ENCODE data around the gene OBSL1. TPM values are rescaled to one million over a fixed set of nuclear protein-coding genes. Genes with fewer than 3 reads are reported as not detected.

Gene OBSL1
- total and polyA plus RNA-seq, 5 donors from 2014 or later = 0.57 TPM; not detected in 4

DNA sequence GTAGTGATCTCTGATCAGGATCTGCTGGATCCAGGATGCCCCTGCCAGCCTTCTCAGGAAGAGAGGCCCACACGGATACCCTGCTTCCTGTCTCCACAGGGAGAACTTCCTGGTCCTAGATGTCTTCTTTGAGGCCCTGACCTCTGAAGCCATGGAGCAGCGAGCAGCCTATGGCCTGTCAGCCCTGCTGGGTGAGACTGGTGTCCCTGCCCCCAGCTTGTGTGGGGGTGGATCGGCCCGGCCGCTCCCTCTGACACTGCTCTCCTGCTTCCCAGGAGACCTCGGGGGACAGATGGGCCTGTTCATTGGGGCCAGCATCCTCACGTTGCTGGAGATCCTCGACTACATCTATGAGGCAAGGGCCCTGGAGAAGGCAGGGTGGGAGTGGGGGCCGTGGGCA is 34.4 kb downstream of the OBSL1 start:
- peaks cover 3% of the 10 kb centered on the region for H3K4me1 ChIP-seq (ENCODE audit: control insufficient read depth, insufficient read depth, low read length, poor library complexity, severe bottlenecking)
- Mint-ChIP-seq H3K27ac (no peak overlapping the region), H3K9me3 (peaks cover 0 to 2% (median 0%) of the 10 kb centered on the region in 7 donors), H3K36me3 (no peaks in the 10 kb centered on the region), H3K4me3 (no peak overlapping the region), H3K27me3 (peaks cover 5% of the 10 kb centered on the region), H3K4me1 (peaks cover 0 to 13% (median 5%) of the 10 kb centered on the region in 4 donors)
- no peaks in the 10 kb centered on the region for H3K9me3 ChIP-seq (ENCODE audit: control insufficient read depth in 2 of 2, low read length in 2 of 2)
- H3K27ac ChIP-seq (ENCODE audit: insufficient read depth, low read length, poor library complexity, severe bottlenecking) = no peak overlapping the region
- H3K36me3 ChIP-seq (ENCODE audit: control insufficient read depth, insufficient read depth, low read length) = no peaks in the 10 kb centered on the region
- H3K27me3 ChIP-seq (ENCODE audit: control insufficient read depth, insufficient read depth, low read length) = peaks cover 2% of the 10 kb centered on the region
- H3K4me3 ChIP-seq (ENCODE audit: low read depth, low read length) = no peak overlapping the region
- no peak for ATAC-seq (ENCODE audit: low read depth in 2 of 2)
- no peak for DNase-seq

- peaks cover 2% of the 10 kb centered on the region for H3K27me3 ChIP-seq (ENCODE audit: control insufficient read depth, insufficient read depth, low read length)
- ATAC-seq (ENCODE audit: low read depth in 2 of 2) (no peak), DNase-seq (no peak)
- Mint-ChIP-seq H3K4me1 (peaks cover 0 to 8% (median 3%) of the 10 kb centered on the region in 4 donors), H3K27me3 (peaks cover 10% of the 10 kb centered on the region), H3K27ac (no peak overlapping the region), H3K9me3 (peaks cover 0 to 2% (median 0%) of the 10 kb centered on the region in 7 donors), H3K4me3 (no peak overlapping the region), H3K36me3 (no peaks in the 10 kb centered on the region)
- no peaks in the 10 kb centered on the region for H3K4me1 ChIP-seq (ENCODE audit: control insufficient read depth, insufficient read depth, low read length, poor library complexity, severe bottlenecking)
- no peaks in the 10 kb centered on the region for H3K9me3 ChIP-seq (ENCODE audit: control insufficient read depth in 2 of 2, low read length in 2 of 2)
- no peaks in the 10 kb centered on the region for H3K36me3 ChIP-seq (ENCODE audit: control insufficient read depth, insufficient read depth, low read length)
- H3K4me3 ChIP-seq (ENCODE audit: low read depth, low read length) = no peak overlapping the region
- H3K27ac ChIP-seq (ENCODE audit: insufficient read depth, low read length, poor library complexity, severe bottlenecking) = no peak overlapping the region
Observed at GRCh38 chr2:219536425-219536824, 34.9 kb downstream of the OBSL1 start.

GRCh38 chr2:219533930-219534661 is 37.2 kb downstream of the OBSL1 start:
- DNase-seq (no peak), ATAC-seq (ENCODE audit: low read depth in 2 of 2) (no peak)
- H3K9me3 ChIP-seq (ENCODE audit: control insufficient read depth in 2 of 2, low read length in 2 of 2) = no peaks in the 10 kb centered on the region
- Mint-ChIP-seq H3K27me3 (peaks cover 24% of the 10 kb centered on the region), H3K4me3 (no peak overlapping the region), H3K9me3 (peaks cover 0 to 3% (median 0%) of the 10 kb centered on the region in 7 donors), H3K36me3 (no peaks in the 10 kb centered on the region), H3K4me1 (peaks cover 0 to 4% (median 0%) of the 10 kb centered on the region in 4 donors), H3K27ac (peak overlapping the region in 2 of 3 donors; percentile 24 to 71)
- no peaks in the 10 kb centered on the region for H3K4me1 ChIP-seq (ENCODE audit: control insufficient read depth, insufficient read depth, low read length, poor library complexity, severe bottlenecking)
- no peaks in the 10 kb centered on the region for H3K36me3 ChIP-seq (ENCODE audit: control insufficient read depth, insufficient read depth, low read length)
- H3K27me3 ChIP-seq (ENCODE audit: control insufficient read depth, insufficient read depth, low read length) = peaks cover 7% of the 10 kb centered on the region
- no peak overlapping the region for H3K4me3 ChIP-seq (ENCODE audit: low read depth, low read length)
- H3K27ac ChIP-seq (ENCODE audit: insufficient read depth, low read length, poor library complexity, severe bottlenecking) = no peak overlapping the region

- Mint-ChIP-seq H3K4me3 (no peak overlapping the region), H3K27me3 (peaks cover 42% of the 10 kb centered on the region), H3K36me3 (no peaks in the 10 kb centered on the region), H3K27ac (no peak overlapping the region), H3K4me1 (peaks cover 0 to 4% (median 0%) of the 10 kb centered on the region in 4 donors), H3K9me3 (peaks cover 0 to 3% (median 0%) of the 10 kb centered on the region in 7 donors)
- ATAC-seq (ENCODE audit: low read depth in 2 of 2) (no peak), DNase-seq (no peak)
- Histone ChIP-seq H3K27me3 (ENCODE audit: control insufficient read depth, insufficient read depth, low read length) (peaks cover 14% of the 10 kb centered on the region), H3K9me3 (ENCODE audit: control insufficient read depth in 2 of 2, low read length in 2 of 2) (no peaks in the 10 kb centered on the region), H3K27ac (ENCODE audit: insufficient read depth, low read length, poor library complexity, severe bottlenecking) (no peak overlapping the region), H3K4me1 (ENCODE audit: control insufficient read depth, insufficient read depth, low read length, poor library complexity, severe bottlenecking) (no peaks in the 10 kb centered on the region), H3K4me3 (ENCODE audit: low read depth, low read length) (no peak overlapping the region), H3K36me3 (ENCODE audit: control insufficient read depth, insufficient read depth, low read length) (no peaks in the 10 kb centered on the region)
Observed at GRCh38 chr2:219532378-219532649, 39.0 kb downstream of the OBSL1 start.

GRCh38 chr2:219531639-219532377 is 39.5 kb downstream of the OBSL1 start:
- Histone ChIP-seq H3K4me1 (ENCODE audit: control insufficient read depth, insufficient read depth, low read length, poor library complexity, severe bottlenecking) (no peaks in the 10 kb centered on the region), H3K27me3 (ENCODE audit: control insufficient read depth, insufficient read depth, low read length) (peaks cover 14% of the 10 kb centered on the region), H3K27ac (ENCODE audit: insufficient read depth, low read length, poor library complexity, severe bottlenecking) (no peak overlapping the region), H3K4me3 (ENCODE audit: low read depth, low read length) (no peak overlapping the region), H3K9me3 (ENCODE audit: control insufficient read depth in 2 of 2, low read length in 2 of 2) (no peaks in the 10 kb centered on the region), H3K36me3 (ENCODE audit: control insufficient read depth, insufficient read depth, low read length) (no peaks in the 10 kb centered on the region)
- H3K9me3 Mint-ChIP-seq = peaks cover 0 to 3% (median 0%) of the 10 kb centered on the region in 7 donors
- no peak overlapping the region for H3K4me3 Mint-ChIP-seq
- H3K27me3 Mint-ChIP-seq = peaks cover 47% of the 10 kb centered on the region
- DNase-seq (no peak), ATAC-seq (ENCODE audit: low read depth in 2 of 2) (no peak)
- H3K27ac Mint-ChIP-seq = no peak overlapping the region
- H3K36me3 Mint-ChIP-seq = no peaks in the 10 kb centered on the region
- H3K4me1 Mint-ChIP-seq = peaks cover 0 to 4% (median 0%) of the 10 kb centered on the region in 4 donors

GRCh38 chr2:219530048-219530963 is 41.0 kb downstream of the OBSL1 start:
- H3K27ac ChIP-seq (ENCODE audit: insufficient read depth, low read length, poor library complexity, severe bottlenecking) = no peak overlapping the region
- DNase-seq (peak; percentile 69 to 82 (median 80)), ATAC-seq (ENCODE audit: low read depth in 2 of 2) (peak; percentile 84 to 87)
- H3K4me3 ChIP-seq (ENCODE audit: low read depth, low read length) = no peak overlapping the region
- no peaks in the 10 kb centered on the region for H3K36me3 Mint-ChIP-seq
- no peak overlapping the region for H3K27ac Mint-ChIP-seq
- no peaks in the 10 kb centered on the region for H3K9me3 ChIP-seq (ENCODE audit: control insufficient read depth in 2 of 2, low read length in 2 of 2)
- peaks cover 14% of the 10 kb centered on the region for H3K27me3 ChIP-seq (ENCODE audit: control insufficient read depth, insufficient read depth, low read length)
- no peak overlapping the region for H3K4me3 Mint-ChIP-seq
- H3K4me1 Mint-ChIP-seq = peaks cover 0 to 4% (median 0%) of the 10 kb centered on the region in 4 donors
- H3K4me1 ChIP-seq (ENCODE audit: control insufficient read depth, insufficient read depth, low read length, poor library complexity, severe bottlenecking) = no peaks in the 10 kb centered on the region
- H3K27me3 Mint-ChIP-seq = peaks cover 57% of the 10 kb centered on the region
- H3K36me3 ChIP-seq (ENCODE audit: control insufficient read depth, insufficient read depth, low read length) = no peaks in the 10 kb centered on the region
- peaks cover 0 to 3% (median 0%) of the 10 kb centered on the region in 7 donors for H3K9me3 Mint-ChIP-seq

GRCh38 chr2:219527472-219527871 is 43.9 kb downstream of the OBSL1 start:
- Mint-ChIP-seq H3K4me3 (no peak overlapping the region), H3K36me3 (no peaks in the 10 kb centered on the region), H3K4me1 (peaks cover 0 to 11% (median 1%) of the 10 kb centered on the region in 4 donors), H3K9me3 (peaks cover 0 to 2% (median 0%) of the 10 kb centered on the region in 7 donors), H3K27ac (no peak overlapping the region), H3K27me3 (peaks cover 79% of the 10 kb centered on the region)
- Histone ChIP-seq H3K27me3 (ENCODE audit: control insufficient read depth, insufficient read depth, low read length) (peaks cover 31% of the 10 kb centered on the region), H3K4me1 (ENCODE audit: control insufficient read depth, insufficient read depth, low read length, poor library complexity, severe bottlenecking) (peaks cover 5% of the 10 kb centered on the region), H3K27ac (ENCODE audit: insufficient read depth, low read length, poor library complexity, severe bottlenecking) (no peak overlapping the region), H3K4me3 (ENCODE audit: low read depth, low read length) (no peak overlapping the region), H3K36me3 (ENCODE audit: control insufficient read depth, insufficient read depth, low read length) (no peaks in the 10 kb centered on the region), H3K9me3 (ENCODE audit: control insufficient read depth in 2 of 2, low read length in 2 of 2) (no peaks in the 10 kb centered on the region)
- ATAC-seq (ENCODE audit: low read depth in 2 of 2) (no peak), DNase-seq (no peak)
